IMR-90 (cell line): Measurements from ENCODE around the gene FOXC1. TPM values are rescaled to one million over a fixed set of nuclear protein-coding genes. Genes with fewer than 3 reads are reported as not detected.

Source experiments
- ATAC-seq: fragments of 200-7000 bp; cut with Tn5 transposase; 2 replicates; pipeline ENCODE4 v1.9.1; 2020; ENCODE audit warnings: low read depth, mild to moderate bottlenecking, moderate library complexity
- BruUV-seq: library from RNA; stranded (reverse); fragments of 400-500 nt; replicated peaks from 2 replicates; lab custom pipeline; 2021; lab: Mats Ljungman, UMichigan
- CTCF ChIA-PET: fragments of 300-600 bp; formaldehyde crosslinking; extraction: SDS; loops from one replicate; lab custom pipeline; 2021; ENCODE audit warnings: antibody characterized with exemption; lab: Yijun Ruan, JAX
- POLR2A ChIA-PET: fragments of 300-600 bp; sonication (Branson Sonifier 250); formaldehyde crosslinking; loops from one replicate; lab custom pipeline; 2022; ENCODE audit warnings: antibody characterized with exemption; ENCODE audit not compliant: unreplicated experiment; lab: Charles Lee
- DNase-seq: peaks from one replicate; pipeline ENCODE4 v3.0.0; 2013
- H2AFZ ChIP-seq: replicated peaks from 2 replicates; pipeline ENCODE3; 2013; ENCODE audit warnings: low read length, mild to moderate bottlenecking; ENCODE audit not compliant: poor library complexity
- H2AK5ac ChIP-seq: 2 replicates; pipeline ENCODE4 v1.6.1; 2013; ENCODE audit warnings: low read depth, low read length, inconsistent platforms
- H2AK9ac ChIP-seq: replicated peaks from 2 replicates; pipeline ENCODE3; 2013; ENCODE audit warnings: mild to moderate bottlenecking, low read depth, low read length, moderate library complexity; ENCODE audit not compliant: poor library complexity
- H2BK120ac ChIP-seq: 2 replicates; pipeline ENCODE4 v1.6.1; 2013; ENCODE audit warnings: low read depth, low read length, inconsistent platforms
- H2BK15ac ChIP-seq: 3 replicates; pipeline ENCODE4 v1.6.1; 2013; ENCODE audit warnings: low read depth, low read length, inconsistent platforms
- H2BK20ac ChIP-seq: 2 replicates; pipeline ENCODE4 v1.6.1; 2013; ENCODE audit warnings: low read depth, mild to moderate bottlenecking, inconsistent platforms, low read length, moderate library complexity
- H2BK5ac ChIP-seq: 2 replicates; pipeline ENCODE4 v1.6.1; 2013; ENCODE audit warnings: mild to moderate bottlenecking, low read depth, low read length, inconsistent platforms; ENCODE audit not compliant: poor library complexity, severe bottlenecking
- H3K14ac ChIP-seq: replicated peaks from 2 replicates; pipeline ENCODE4 v1.6.1; 2013; ENCODE audit warnings: low read depth, low read length, inconsistent platforms
- H3K18ac ChIP-seq: 2 replicates; pipeline ENCODE4 v1.6.1; 2013; ENCODE audit warnings: low read depth, low read length, control low read depth
- H3K23ac ChIP-seq: 2 replicates; pipeline ENCODE4 v1.6.1; 2013; ENCODE audit warnings: low read depth, low read length, inconsistent platforms
- H3K27ac ChIP-seq: 2 replicates; pipeline ENCODE4 v1.5.1; 2013; ENCODE audit warnings: mild to moderate bottlenecking, control low read depth, low read length; ENCODE audit not compliant: insufficient read depth
- H3K27me3 ChIP-seq: 2 replicates; pipeline ENCODE4 v1.6.1; 2013; ENCODE audit warnings: low read length; ENCODE audit not compliant: control insufficient read depth, insufficient read depth
- H3K36me3 ChIP-seq: 2 replicates; pipeline ENCODE4 v1.6.1; 2013; ENCODE audit warnings: low read length, mixed read lengths; ENCODE audit not compliant: control insufficient read depth, insufficient read depth
- H3K4ac ChIP-seq: 2 replicates; pipeline ENCODE4 v1.6.1; 2013; ENCODE audit warnings: low read depth, low read length, inconsistent platforms
- H3K4me1 ChIP-seq: 2 replicates; pipeline ENCODE4 v1.6.1; 2013; ENCODE audit warnings: low read length, mixed read lengths; ENCODE audit not compliant: control insufficient read depth, insufficient read depth
- H3K4me2 ChIP-seq: 2 replicates; pipeline ENCODE4 v1.6.1; 2013; ENCODE audit warnings: low read depth, mild to moderate bottlenecking, control low read depth, low read length, moderate library complexity
- H3K4me3 ChIP-seq: 2 replicates; pipeline ENCODE4 v1.5.1; 2013; ENCODE audit warnings: low read depth, mild to moderate bottlenecking, control low read depth, low read length, moderate library complexity; ENCODE audit not compliant: insufficient read depth
- H3K56ac ChIP-seq: 2 replicates; pipeline ENCODE4 v1.6.1; 2013; ENCODE audit warnings: low read length, inconsistent platforms; ENCODE audit not compliant: insufficient read depth; ENCODE audit errors: extremely low read depth
- H3K79me1 ChIP-seq, 2 experiments: 2 replicates each; pipeline ENCODE4 v1.6.1; 2013; ENCODE audit warnings: low read length in 2 of 2, inconsistent platforms in 1 of 2, low read depth in 1 of 2
- H3K9ac ChIP-seq: 2 replicates; pipeline ENCODE4 v1.6.1; 2013; ENCODE audit warnings: low read depth, low read length, control low read depth
- H3K9me1 ChIP-seq: 2 replicates; pipeline ENCODE4 v1.6.1; 2013; ENCODE audit warnings: low read length, inconsistent platforms; ENCODE audit not compliant: insufficient read depth
- H3K9me3 ChIP-seq: 2 replicates; pipeline ENCODE4 v1.6.1; 2013; ENCODE audit warnings: low read length; ENCODE audit not compliant: control insufficient read depth, insufficient read depth
- H4K20me1 ChIP-seq: 2 replicates; pipeline ENCODE4 v1.6.1; 2013; ENCODE audit warnings: low read length, inconsistent platforms; ENCODE audit not compliant: insufficient read depth
- H4K5ac ChIP-seq: 2 replicates; pipeline ENCODE4 v1.6.1; 2013; ENCODE audit warnings: mild to moderate bottlenecking, low read depth, low read length, control low read depth
- H4K8ac ChIP-seq, 2 experiments: 2 replicates each; pipeline ENCODE4 v1.6.1; 2013; ENCODE audit warnings: low read depth in 2 of 2, low read length in 2 of 2, control low read depth in 1 of 2, inconsistent platforms in 1 of 2
- H4K91ac ChIP-seq: 2 replicates; pipeline ENCODE4 v1.6.1; 2013; ENCODE audit warnings: low read depth, low read length, inconsistent platforms; ENCODE audit not compliant: insufficient read depth
- CEBPB ChIP-seq: IDR thresholded peaks from 2 replicates; pipeline ENCODE4 v1.6.1; 2012; ENCODE audit warnings: low read depth, low read length, improper control_type of control experiment
- ELK1 ChIP-seq: fragments of 150-350 bp; IDR thresholded peaks from 2 replicates; pipeline ENCODE4 v1.6.1; 2016; ENCODE audit warnings: low read depth, mild to moderate bottlenecking, low read length, moderate library complexity, borderline replicate concordance
- MAZ ChIP-seq: IDR thresholded peaks from 2 replicates; pipeline ENCODE4 v1.6.1; 2012; ENCODE audit warnings: low read depth, mild to moderate bottlenecking, low read length, improper control_type of control experiment, moderate library complexity, borderline replicate concordance
- POLR2A ChIP-seq: IDR thresholded peaks from 2 replicates; pipeline ENCODE4 v1.6.1; 2012; ENCODE audit warnings: mild to moderate bottlenecking, low read depth, low read length
- RCOR1 ChIP-seq: IDR thresholded peaks from 2 replicates; pipeline ENCODE4 v1.6.1; 2012; ENCODE audit warnings: mild to moderate bottlenecking, low read length, improper control_type of control experiment; ENCODE audit not compliant: insufficient replicate concordance
- RFX5 ChIP-seq: IDR thresholded peaks from 2 replicates; pipeline ENCODE4 v1.8.0; 2012; ENCODE audit warnings: low read depth, mild to moderate bottlenecking, low read length, moderate library complexity
- WGBS, 2 experiments: methylation state at CpG; one replicate each; pipeline versions ENCODE4 v1.1.5 to v1.1.7; 2013; ENCODE audit warnings: missing lambda C conversion rate in 2 of 2; ENCODE audit not compliant: insufficient read length in 1 of 2; ENCODE audit errors: extremely low coverage in 2 of 2; 5-methylcytosine and 5-hydroxymethylcytosine counted together
- dilution Hi-C: fragments of 300-500 bp; cut with HindIII; formaldehyde crosslinking; loops from one replicate; pipeline ENCODE4 v1.14.3; 2018; ENCODE audit warnings: low sequenced_read_pairs; ENCODE audit not compliant: unreplicated experiment
- in situ Hi-C: fragments of 300-500 bp; cut with MboI; formaldehyde crosslinking; loops from 3 replicates; pipeline ENCODE4 v1.14.3; 2019; ENCODE audit warnings: low sequenced_read_pairs, inconsistent platforms, mixed read lengths
- intact Hi-C: fragments of 100-400 bp; cut with micrococcal nuclease; formaldehyde crosslinking; loops from 2 replicates; pipeline ENCODE4 v1.10.0; 2022
- polyA plus RNA-seq, 3 experiments: library from polyadenylated mRNA; depleted of rRNA; stranded (reverse); fragments of >200 nt; gene quantifications; 2 replicates each; pipeline ENCODE4 v1.2.3, GENCODE V29; 2012; ENCODE audit warnings: low replicate concordance in 1 of 3
- total RNA-seq: library from RNA; depleted of rRNA; stranded (reverse); fragments of >200 nt; gene quantifications from 2 replicates; pipeline ENCODE4 v1.2.3, GENCODE V29; 2012

The FOXC1 gene
- total and polyA plus RNA-seq, 2 of the 4 experiments (the other 2 are of a cell fraction), result 1.3 to 4.0 TPM

GRCh38 chr6:1593958-1594314 is 15.8 kb upstream of the FOXC1 start:
- in situ Hi-C loops, result loop anchor here (5.0 to 10.0 kb wide), 4 partner anchors 511 to 1161 kb away; partner anchors contain the start of gene MYLK4
- no peak overlapping the region for H3K18ac ChIP-seq
- H4K20me1 ChIP-seq, result no peaks in the 10 kb centered on the region
- H3K4me1 ChIP-seq, result peaks cover 11% of the 10 kb centered on the region
- no peak overlapping the region for H3K23ac ChIP-seq
- no peak overlapping the region for H3K56ac ChIP-seq
- no peak overlapping the region for H3K9ac ChIP-seq
- no peak overlapping the region for H4K8ac ChIP-seq
- no peak overlapping the region for H3K4me2 ChIP-seq
- H3K79me1 ChIP-seq, result no peaks in the 10 kb centered on the region
- no peak for TF ChIP-seq CEBPB
- TF ChIP-seq RCOR1, result no peak
- no peak for TF ChIP-seq ELK1
- no peak for TF ChIP-seq MAZ
- TF ChIP-seq RFX5, result no peak
- no peak for TF ChIP-seq POLR2A
- H2BK15ac ChIP-seq, result no peak overlapping the region
- intact Hi-C loops, result no loop called here
- H3K27ac ChIP-seq, result no peak overlapping the region
- H2AFZ ChIP-seq, result no peak overlapping the region
- no peak overlapping the region for H3K14ac ChIP-seq
- H3K9me1 ChIP-seq, result no peaks in the 10 kb centered on the region
- H2BK120ac ChIP-seq, result no peak overlapping the region
- H3K27me3 ChIP-seq, result peaks cover 28% of the 10 kb centered on the region
- BruUV-seq, result no TSS peak
- ATAC-seq, result no peak
- H3K4ac ChIP-seq, result no peak overlapping the region
- H3K36me3 ChIP-seq, result no peaks in the 10 kb centered on the region
- WGBS, 2 experiments, result 87% methylated on average over 13 of the region's 22 CpGs; no CpG with 5 or more reads in 1 of the 2 experiments
- ChIA-PET CTCF (no interaction called here), POLR2A (no interaction called here)
- no peak overlapping the region for H2AK9ac ChIP-seq
- no peak overlapping the region for H4K5ac ChIP-seq
- peaks cover 3% of the 10 kb centered on the region for H3K9me3 ChIP-seq
- no peak for DNase-seq
- H2AK5ac ChIP-seq, result no peak overlapping the region
- H3K4me3 ChIP-seq, result no peak overlapping the region
- no peak overlapping the region for H4K91ac ChIP-seq
- dilution Hi-C loops, result no loop called here
- H2BK5ac ChIP-seq, result no peak overlapping the region
- no peak overlapping the region for H2BK20ac ChIP-seq
